Esophagus muscularis mucosa (tissue), 3 donors: ENCODE data around the gene PLA1A.

ENCODE experiments used
- POLR2A ChIP-seq: fragments of 450-650 bp; IDR thresholded peaks from one replicate; pipeline ENCODE4 v1.6.1; 2017; ENCODE audit warnings: antibody characterized with exemption, moderate library complexity, mild to moderate bottlenecking, low read depth
- TF ChIP-seq, protein P1 (sequence below), 3 experiments: fragments of 200-600 bp in 2 of 3; fragments of 450-650 bp in 1 of 3; sonication (generic) in 2 of 3; IDR thresholded peaks; one replicate each; pipeline ENCODE4 v1.5.1; 2017 to 2019; ENCODE audit warnings: antibody characterized with exemption in 3 of 3, mild to moderate bottlenecking in 2 of 3, moderate library complexity in 1 of 3

DNA sequence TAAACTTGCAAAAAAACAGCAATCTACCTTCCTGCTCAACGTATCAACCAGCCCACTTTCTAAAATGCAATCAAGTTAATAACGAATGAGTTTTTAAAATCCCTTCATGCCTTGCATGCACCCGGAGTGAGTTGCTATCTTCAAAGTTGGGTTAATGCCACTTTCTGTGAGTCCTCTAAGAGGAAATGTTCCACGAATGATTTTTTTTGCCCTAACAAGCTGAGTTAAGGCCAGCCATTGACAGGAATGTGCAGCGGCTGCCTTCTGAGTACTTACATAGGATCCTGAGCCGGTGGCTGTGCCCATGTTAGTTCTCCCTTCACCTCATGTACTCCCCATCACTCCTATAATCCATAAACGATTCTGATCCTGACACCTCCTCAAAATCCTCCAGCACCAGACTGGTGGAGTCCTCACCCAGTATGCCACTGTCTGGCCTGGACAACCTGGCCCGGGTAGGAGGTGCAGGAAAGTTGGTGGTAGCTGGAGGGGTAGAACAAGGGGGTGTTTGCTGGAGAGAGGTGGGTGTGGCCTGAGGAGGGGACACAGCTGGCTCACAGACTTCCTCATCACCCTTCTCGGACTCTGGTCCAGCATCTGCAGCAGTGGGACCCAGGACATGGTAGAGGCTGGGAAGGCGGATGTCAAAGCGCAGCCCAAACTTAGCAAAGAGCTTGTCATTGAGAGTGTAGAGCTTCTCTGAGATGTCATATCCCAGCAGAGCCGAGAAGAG, 50.3 kb downstream of the PLA1A start:
- no peak for TF ChIP-seq POLR2A
- TF ChIP-seq, protein P1, sequence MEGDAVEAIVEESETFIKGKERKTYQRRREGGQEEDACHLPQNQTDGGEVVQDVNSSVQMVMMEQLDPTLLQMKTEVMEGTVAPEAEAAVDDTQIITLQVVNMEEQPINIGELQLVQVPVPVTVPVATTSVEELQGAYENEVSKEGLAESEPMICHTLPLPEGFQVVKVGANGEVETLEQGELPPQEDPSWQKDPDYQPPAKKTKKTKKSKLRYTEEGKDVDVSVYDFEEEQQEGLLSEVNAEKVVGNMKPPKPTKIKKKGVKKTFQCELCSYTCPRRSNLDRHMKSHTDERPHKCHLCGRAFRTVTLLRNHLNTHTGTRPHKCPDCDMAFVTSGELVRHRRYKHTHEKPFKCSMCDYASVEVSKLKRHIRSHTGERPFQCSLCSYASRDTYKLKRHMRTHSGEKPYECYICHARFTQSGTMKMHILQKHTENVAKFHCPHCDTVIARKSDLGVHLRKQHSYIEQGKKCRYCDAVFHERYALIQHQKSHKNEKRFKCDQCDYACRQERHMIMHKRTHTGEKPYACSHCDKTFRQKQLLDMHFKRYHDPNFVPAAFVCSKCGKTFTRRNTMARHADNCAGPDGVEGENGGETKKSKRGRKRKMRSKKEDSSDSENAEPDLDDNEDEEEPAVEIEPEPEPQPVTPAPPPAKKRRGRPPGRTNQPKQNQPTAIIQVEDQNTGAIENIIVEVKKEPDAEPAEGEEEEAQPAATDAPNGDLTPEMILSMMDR (IDR thresholded peaks at IDR 0.05): no peak
